Posterior cingulate gyrus (tissue), 11 donors: ENCODE measurements around the gene BLVRA.
"Not testable (repeated sequence)": the region's sequence is repeated elsewhere in the genome, so short reads cannot be mapped to it uniquely, and the experiment has no call there.

Source experiments
- DNase-seq, 10 donors: peaks; one replicate each; pipeline versions ENCODE4 v3.0.0 to v3.0.0-alpha.2; 2020 to 2021; ENCODE audit warnings: mixed read lengths in 3 of 10
- intact Hi-C: fragments of 100-400 bp; cut with DNase I; formaldehyde crosslinking; loops from one replicate; pipeline ENCODE4 v1.15.1; 2023

The BLVRA gene

GRCh38 chr7:43790834-43791233, 32.4 kb downstream of the BLVRA start:
- intact Hi-C loops = no loop called here
- no peak for DNase-seq

- no peak for DNase-seq
- intact Hi-C loops = no loop called here
Measured at GRCh38 chr7:43791665-43792064, 33.2 kb downstream of the BLVRA start.

GRCh38 chr7:43792471-43793150, 34.1 kb downstream of the BLVRA start:
- intact Hi-C loops = no loop called here
- DNase-seq = no peak

- intact Hi-C loops = no loop called here
- no peak for DNase-seq
Measured at GRCh38 chr7:43799605-43800004, 41.1 kb downstream of the BLVRA start.

GRCh38 chr7:43803865-43804264, 45.4 kb downstream of the BLVRA start:
- intact Hi-C loops = no loop called here
- no peak for DNase-seq

GRCh38 chr7:43808410-43808809, 49.9 kb downstream of the BLVRA start:
- no peak for DNase-seq
- intact Hi-C loops = no loop called here

GRCh38 chr7:43810195-43810941, 51.9 kb downstream of the BLVRA start:
- DNase-seq, intact Hi-C loops: not testable (repeated sequence)

- intact Hi-C loops = no loop called here
- DNase-seq = no peak
Measured at GRCh38 chr7:43815373-43815772, 56.9 kb downstream of the BLVRA start.

- intact Hi-C loops, DNase-seq: not testable (repeated sequence)
Measured at GRCh38 chr7:43816046-43816797, 57.7 kb downstream of the BLVRA start.

- DNase-seq, intact Hi-C loops: not testable (repeated sequence)
Measured at GRCh38 chr7:43823425-43823824, 64.9 kb downstream of the BLVRA start.

GRCh38 chr7:43823941-43824340, 65.5 kb downstream of the BLVRA start:
- DNase-seq = no peak
- intact Hi-C loops = no loop called here

- intact Hi-C loops = not testable (repeated sequence)
- peak in 1 of 10 donors; percentile 12 for DNase-seq
Measured at GRCh38 chr7:43824513-43824912, 66.0 kb downstream of the BLVRA start.

- no peak for DNase-seq
- intact Hi-C loops = no loop called here
Measured at GRCh38 chr7:43824963-43825362, 66.5 kb downstream of the BLVRA start.

GRCh38 chr7:43825391-43825808, 66.9 kb downstream of the BLVRA start:
- DNase-seq = no peak

GRCh38 chr7:43830917-43831316, 72.4 kb downstream of the BLVRA start:
- DNase-seq = not testable (repeated sequence)
- intact Hi-C loops = loop anchor here (10.0 kb wide), 1 partner anchor 106 kb away; the partner anchor contains the start of gene COA1

More at GRCh38 chr7:43825391-43825808, 66.9 kb downstream of the BLVRA start:
- intact Hi-C loops = no loop called here

- intact Hi-C loops = loop anchor here (10.0 kb wide), 1 partner anchor 110 kb away; the partner anchor contains the start of gene COA1
- DNase-seq = no peak
Measured at GRCh38 chr7:43834463-43835251, 76.2 kb downstream of the BLVRA start.

GRCh38 chr7:43838201-43838658, 79.8 kb downstream of the BLVRA start:
- intact Hi-C loops = loop anchor here (10.0 kb wide), 1 partner anchor 113 kb away; the partner anchor contains the start of gene COA1
- DNase-seq = no peak

- intact Hi-C loops = no loop called here
Measured at GRCh38 chr7:43843296-43843695, 84.8 kb downstream of the BLVRA start.

GRCh38 chr7:43844257-43844656, 85.8 kb downstream of the BLVRA start:
- intact Hi-C loops = no loop called here
- no peak for DNase-seq

More at GRCh38 chr7:43843296-43843695, 84.8 kb downstream of the BLVRA start:
- DNase-seq = no peak

GRCh38 chr7:43844662-43845061, 86.2 kb downstream of the BLVRA start:
- no peak for DNase-seq
- intact Hi-C loops = no loop called here
